RKO (cell line): Measurements from ENCODE around the gene DLL1.
"Not testable (repeated sequence)": the region's sequence is repeated elsewhere in the genome, so short reads cannot be mapped to it uniquely, and the experiment has no call there.

ENCODE experiments used
- DNase-seq: peaks from one replicate; pipeline ENCODE4 v3.0.0-alpha.2; 2016; ENCODE audit warnings: low spot score

Gene DLL1

GRCh38 chr6:170290296-170291128, at the start of gene DLL1:
TSS of gene DLL1 (minus strand) at chr6:170291078. CDS start at chr6:170290139, 939 bp downstream.
- DNase-seq = peak; percentile 78

- not testable (repeated sequence) for DNase-seq
These were observed 44.3 kb upstream of the DLL1 start for GRCh38 chr6:170335199-170335598.

GRCh38 chr6:170329321-170329720, 38.4 kb upstream of the DLL1 start:
- no peak for DNase-seq

GRCh38 chr6:170317718-170318117, 26.8 kb upstream of the DLL1 start:
- DNase-seq = no peak

GRCh38 chr6:170317076-170317475, 26.2 kb upstream of the DLL1 start:
- no peak for DNase-seq

GRCh38 chr6:170316071-170316470, 25.2 kb upstream of the DLL1 start:
- DNase-seq = no peak

- DNase-seq = no peak
These were observed 24.1 kb upstream of the DLL1 start for GRCh38 chr6:170314983-170315382.

- no peak for DNase-seq
These were observed 22.9 kb upstream of the DLL1 start for GRCh38 chr6:170313716-170314295.

- no peak for DNase-seq
These were observed 22.0 kb upstream of the DLL1 start for GRCh38 chr6:170312876-170313275.

GRCh38 chr6:170311696-170312095, 20.8 kb upstream of the DLL1 start:
- no peak for DNase-seq

- no peak for DNase-seq
These were observed 17.9 kb upstream of the DLL1 start for GRCh38 chr6:170308761-170309160.

- DNase-seq = no peak
These were observed 16.2 kb upstream of the DLL1 start for GRCh38 chr6:170307080-170307545.

- peak; percentile 94 for DNase-seq
These were observed 15.6 kb upstream of the DLL1 start, which contains the start of gene FAM120B for GRCh38 chr6:170306324-170307079. TSS of gene FAM120B (plus strand) at chr6:170306758. CDS start at chr6:170317391, 10,633 bp downstream.

- no peak for DNase-seq
These were observed 15.0 kb upstream of the DLL1 start for GRCh38 chr6:170305805-170306323.

GRCh38 chr6:170301184-170301583, 10.3 kb upstream of the DLL1 start:
- no peak for DNase-seq

GRCh38 chr6:170298688-170299087, 7.8 kb upstream of the DLL1 start:
- DNase-seq = no peak

- no peak for DNase-seq
These were observed 6.9 kb upstream of the DLL1 start for GRCh38 chr6:170297576-170298330.

- DNase-seq = no peak
These were observed 6.1 kb upstream of the DLL1 start for GRCh38 chr6:170296746-170297575.

GRCh38 chr6:170296423-170296745, 5.5 kb upstream of the DLL1 start:
- no peak for DNase-seq

GRCh38 chr6:170295510-170296422, 4.9 kb upstream of the DLL1 start:
- no peak for DNase-seq
